ENCODE data around the gene MOV10L1. TPM values are rescaled to one million over a fixed set of nuclear protein-coding genes. Genes with fewer than 3 reads are reported as not detected.

The MOV10L1 gene
- total RNA-seq, 1 experiment from 2014 or later, result not detected

- no peak for TF ChIP-seq EZH2 (IDR thresholded peaks at IDR 0.05; ENCODE audit: borderline replicate concordance, low read depth, low read length, poor library complexity, severe bottlenecking)
- TF ChIP-seq CTCF (conservative IDR thresholded peaks at IDR 0.05; ENCODE audit: low read depth, low read length), result no peak
- DNase-seq (ENCODE audit: low spot score), result no peak
- BruUV-seq (replicated peaks), result no TSS peak
- Histone ChIP-seq H3K4me1 (ENCODE audit: insufficient read depth, low read length, poor library complexity, severe bottlenecking) (no peaks in the 10 kb centered on the region), H3K9me3 (ENCODE audit: low read depth, low read length, poor library complexity, severe bottlenecking) (no peaks in the 10 kb centered on the region), H3K36me3 (ENCODE audit: insufficient read depth, low read length, poor library complexity, severe bottlenecking) (no peaks in the 10 kb centered on the region), H3K27me3 (replicated peaks; ENCODE audit: insufficient read depth, low read depth, low read length, poor library complexity) (no peaks in the 10 kb centered on the region), H3K4me3 (ENCODE audit: low read depth, low read length, poor library complexity, severe bottlenecking) (no peak overlapping the region), H3K27ac (ENCODE audit: low read depth, low read length, poor library complexity, severe bottlenecking) (no peak overlapping the region)
- intact Hi-C loops (cut with micrococcal nuclease; ENCODE audit: unreplicated experiment), result no loop called here
- ChIA-PET POLR2A (ENCODE audit: low non-redundant PET) (interaction anchor here (0.6 kb wide), 1 partner anchor 10 kb away, joined by 4 read pairs; no protein-coding TSS in a partner anchor), CTCF (no interaction called here)
Measured at GRCh38 chr22:50129121-50129736, 39.4 kb downstream of the MOV10L1 start.

GRCh38 chr22:50131894-50132293 is 42.1 kb downstream of the MOV10L1 start:
- BruUV-seq (replicated peaks), result no TSS peak
- H3K4me3 ChIP-seq (ENCODE audit: low read depth, low read length, poor library complexity, severe bottlenecking), result no peak overlapping the region
- TF ChIP-seq EZH2 (IDR thresholded peaks at IDR 0.05; ENCODE audit: borderline replicate concordance, low read depth, low read length, poor library complexity, severe bottlenecking) (no peak), CTCF (conservative IDR thresholded peaks at IDR 0.05; ENCODE audit: low read depth, low read length) (no peak)
- H3K4me1 ChIP-seq (ENCODE audit: insufficient read depth, low read length, poor library complexity, severe bottlenecking), result peaks cover 5% of the 10 kb centered on the region
- ChIA-PET POLR2A (ENCODE audit: low non-redundant PET) (no interaction called here), CTCF (no interaction called here)
- H3K27ac ChIP-seq (ENCODE audit: low read depth, low read length, poor library complexity, severe bottlenecking), result no peak overlapping the region
- no peaks in the 10 kb centered on the region for H3K36me3 ChIP-seq (ENCODE audit: insufficient read depth, low read length, poor library complexity, severe bottlenecking)
- DNase-seq (ENCODE audit: low spot score), result no peak
- intact Hi-C loops (cut with micrococcal nuclease; ENCODE audit: unreplicated experiment), result no loop called here
- H3K27me3 ChIP-seq (replicated peaks; ENCODE audit: insufficient read depth, low read depth, low read length, poor library complexity), result no peaks in the 10 kb centered on the region
- no peaks in the 10 kb centered on the region for H3K9me3 ChIP-seq (ENCODE audit: low read depth, low read length, poor library complexity, severe bottlenecking)

GRCh38 chr22:50134481-50134880 is 44.7 kb downstream of the MOV10L1 start:
- Histone ChIP-seq H3K4me1 (ENCODE audit: insufficient read depth, low read length, poor library complexity, severe bottlenecking) (peaks cover 5% of the 10 kb centered on the region), H3K27me3 (replicated peaks; ENCODE audit: insufficient read depth, low read depth, low read length, poor library complexity) (no peaks in the 10 kb centered on the region), H3K27ac (ENCODE audit: low read depth, low read length, poor library complexity, severe bottlenecking) (no peak overlapping the region), H3K4me3 (ENCODE audit: low read depth, low read length, poor library complexity, severe bottlenecking) (no peak overlapping the region), H3K36me3 (ENCODE audit: insufficient read depth, low read length, poor library complexity, severe bottlenecking) (no peaks in the 10 kb centered on the region), H3K9me3 (ENCODE audit: low read depth, low read length, poor library complexity, severe bottlenecking) (no peaks in the 10 kb centered on the region)
- TF ChIP-seq EZH2 (IDR thresholded peaks at IDR 0.05; ENCODE audit: borderline replicate concordance, low read depth, low read length, poor library complexity, severe bottlenecking) (no peak), CTCF (conservative IDR thresholded peaks at IDR 0.05; ENCODE audit: low read depth, low read length) (no peak)
- intact Hi-C loops (cut with micrococcal nuclease; ENCODE audit: unreplicated experiment), result no loop called here
- DNase-seq (ENCODE audit: low spot score), result no peak
- CTCF ChIA-PET, result no interaction called here
- BruUV-seq (replicated peaks), result no TSS peak
- POLR2A ChIA-PET (ENCODE audit: low non-redundant PET), result no interaction called here
